ENCODE results near the gene GEN1.
A peak's percentile ranks its signal among the peaks of the same experiment; 100 is the strongest.

GEN1 gene

DNA sequence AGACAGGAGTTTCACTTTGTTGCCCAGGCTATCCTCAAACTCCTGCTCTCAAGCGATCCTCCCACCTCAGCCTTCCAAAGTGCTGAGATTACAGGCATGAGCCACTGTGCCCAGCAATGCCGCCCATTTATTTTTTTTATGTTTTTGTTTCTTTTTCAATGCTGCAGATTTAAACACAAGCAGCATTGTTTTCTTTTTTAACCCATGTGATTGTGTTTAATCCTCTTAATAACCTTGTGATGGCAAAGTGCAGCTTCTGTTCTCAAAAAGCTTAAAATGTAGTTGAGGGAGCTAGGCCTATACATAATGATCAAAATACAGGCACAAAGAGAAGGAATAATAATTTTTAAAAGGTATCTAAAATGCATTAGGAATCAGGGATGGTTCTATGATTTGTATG, 73.8 kb downstream of the GEN1 start:
- H3K9me3 Mint-ChIP-seq = no peaks in the 10 kb centered on the region
- H3K4me3 Mint-ChIP-seq = no peak overlapping the region
- no peaks in the 10 kb centered on the region for H3K36me3 Mint-ChIP-seq (ENCODE audit: low read depth)
- peaks cover 28% of the 10 kb centered on the region for H3K27me3 Mint-ChIP-seq (ENCODE audit: low read depth)
- TF ChIP-seq, protein P1, sequence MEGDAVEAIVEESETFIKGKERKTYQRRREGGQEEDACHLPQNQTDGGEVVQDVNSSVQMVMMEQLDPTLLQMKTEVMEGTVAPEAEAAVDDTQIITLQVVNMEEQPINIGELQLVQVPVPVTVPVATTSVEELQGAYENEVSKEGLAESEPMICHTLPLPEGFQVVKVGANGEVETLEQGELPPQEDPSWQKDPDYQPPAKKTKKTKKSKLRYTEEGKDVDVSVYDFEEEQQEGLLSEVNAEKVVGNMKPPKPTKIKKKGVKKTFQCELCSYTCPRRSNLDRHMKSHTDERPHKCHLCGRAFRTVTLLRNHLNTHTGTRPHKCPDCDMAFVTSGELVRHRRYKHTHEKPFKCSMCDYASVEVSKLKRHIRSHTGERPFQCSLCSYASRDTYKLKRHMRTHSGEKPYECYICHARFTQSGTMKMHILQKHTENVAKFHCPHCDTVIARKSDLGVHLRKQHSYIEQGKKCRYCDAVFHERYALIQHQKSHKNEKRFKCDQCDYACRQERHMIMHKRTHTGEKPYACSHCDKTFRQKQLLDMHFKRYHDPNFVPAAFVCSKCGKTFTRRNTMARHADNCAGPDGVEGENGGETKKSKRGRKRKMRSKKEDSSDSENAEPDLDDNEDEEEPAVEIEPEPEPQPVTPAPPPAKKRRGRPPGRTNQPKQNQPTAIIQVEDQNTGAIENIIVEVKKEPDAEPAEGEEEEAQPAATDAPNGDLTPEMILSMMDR (IDR thresholded peaks at IDR 0.05; ENCODE audit: unreplicated experiment in 3 of 3) = no peak
- H3K4me1 Mint-ChIP-seq = peaks cover 18% of the 10 kb centered on the region
- no peak overlapping the region for H3K27ac Mint-ChIP-seq

DNA sequence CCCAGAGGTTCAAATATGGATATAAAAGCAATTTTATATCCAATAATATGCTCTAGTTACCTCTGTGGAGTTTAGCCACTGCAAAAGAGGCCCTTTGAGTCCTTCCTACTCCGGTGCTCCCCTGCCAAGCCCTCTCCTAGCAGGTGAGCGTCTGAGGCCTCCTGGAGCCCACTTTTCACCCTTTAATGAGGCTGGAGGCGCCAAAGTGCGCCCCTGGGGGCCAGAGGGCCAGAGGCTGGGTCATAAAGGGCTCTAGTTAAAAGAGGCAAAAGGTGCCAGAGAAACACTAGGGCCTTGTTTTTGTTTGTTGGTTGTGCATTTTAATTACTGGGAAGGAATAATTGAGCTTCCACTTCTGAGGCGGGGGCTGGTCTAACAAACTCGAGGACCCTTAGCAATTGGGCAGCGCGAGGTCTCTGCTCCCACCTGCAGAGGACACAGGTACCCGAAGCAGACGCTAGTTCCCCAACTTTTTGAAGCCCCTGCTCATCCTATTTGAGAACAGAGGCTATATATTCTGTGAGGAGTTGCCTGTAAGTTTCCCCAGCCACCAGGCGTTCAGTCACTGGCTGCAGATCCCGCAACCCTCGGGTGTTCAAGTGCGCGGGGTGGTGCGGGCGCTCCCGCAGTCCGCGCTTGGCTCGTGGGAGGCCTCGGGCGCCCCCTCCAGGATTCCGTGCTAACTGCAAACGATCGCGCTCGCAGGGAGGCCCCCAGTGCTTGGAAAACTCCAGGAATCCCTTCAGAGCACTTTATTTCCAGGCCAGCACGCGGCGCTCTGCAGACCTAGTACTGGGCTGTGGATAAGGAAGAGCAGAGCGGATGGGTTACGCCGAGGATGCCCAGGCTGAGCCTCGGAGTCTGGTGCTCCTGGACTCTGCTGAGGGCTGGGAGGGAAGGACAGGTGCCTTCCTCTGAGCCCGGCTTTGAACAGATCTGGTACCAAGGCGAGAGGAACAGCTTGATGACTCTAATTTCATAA, 76.4 kb downstream of the GEN1 start:
- TF ChIP-seq, protein P1 (IDR thresholded peaks at IDR 0.05; ENCODE audit: unreplicated experiment in 3 of 3) = peak; percentile 89 to 93 (median 90)
- Mint-ChIP-seq H3K36me3 (ENCODE audit: low read depth) (no peaks in the 10 kb centered on the region), H3K27me3 (ENCODE audit: low read depth) (peaks cover 28% of the 10 kb centered on the region), H3K4me1 (peaks cover 6% of the 10 kb centered on the region), H3K9me3 (no peaks in the 10 kb centered on the region), H3K27ac (no peak overlapping the region), H3K4me3 (peak overlapping the region; percentile 51 to 57 (median 57))

DNA sequence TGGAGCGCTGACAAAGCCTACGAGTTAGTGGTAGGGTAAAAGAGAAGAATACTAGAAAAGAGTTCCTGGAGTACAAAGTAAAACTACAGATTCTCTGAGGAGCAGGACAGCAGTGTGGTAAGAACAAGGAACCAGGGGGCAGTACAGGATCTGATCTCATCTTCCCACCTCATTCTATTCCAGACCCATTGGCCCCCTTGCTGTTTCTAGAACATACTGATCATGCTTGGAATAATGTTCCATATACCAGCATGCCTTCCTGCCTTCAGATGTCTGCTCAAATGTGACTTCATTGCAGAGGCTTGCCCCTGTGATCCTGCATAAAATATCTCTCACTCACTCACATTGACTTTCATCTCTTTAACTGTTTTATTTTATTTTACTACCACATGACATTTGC, 81.6 kb downstream of the GEN1 start:
- Mint-ChIP-seq H3K4me3 (no peak overlapping the region), H3K36me3 (ENCODE audit: low read depth) (no peaks in the 10 kb centered on the region), H3K4me1 (peaks cover 16% of the 10 kb centered on the region), H3K27me3 (ENCODE audit: low read depth) (peaks cover 8% of the 10 kb centered on the region), H3K27ac (no peak overlapping the region), H3K9me3 (no peaks in the 10 kb centered on the region)
- TF ChIP-seq, protein P1 (IDR thresholded peaks at IDR 0.05; ENCODE audit: unreplicated experiment in 3 of 3) = no peak
